22Rv1 (cell line): ENCODE results near the gene LRFN5.
"Not testable (repeated sequence)": the region's sequence is repeated elsewhere in the genome, so short reads cannot be mapped to it uniquely, and the experiment has no call there.

Experiments
- H3K27ac ChIP-seq: fragments of 450-650 bp; 2 replicates; pipeline ENCODE4 v1.5.1; 2017
- CTCF ChIP-seq: fragments of 450-650 bp; IDR thresholded peaks from 2 replicates; pipeline ENCODE4 v1.5.1; 2017; ENCODE audit warnings: mild to moderate bottlenecking
- ZFX ChIP-seq: fragments of 450-650 bp; IDR thresholded peaks from 2 replicates; pipeline ENCODE4 v1.6.1; 2017; ENCODE audit warnings: antibody characterized with exemption, borderline replicate concordance

LRFN5 gene

GRCh38 chr14:41750575-41750974 is 143.9 kb downstream of the LRFN5 start:
- not testable (repeated sequence) for H3K27ac ChIP-seq
- TF ChIP-seq CTCF: 0 out of 2 replicates have a peak, but pooled peaks have one; percentile 14

GRCh38 chr14:41758011-41758665 is 151.5 kb downstream of the LRFN5 start:
- H3K27ac ChIP-seq: no peak overlapping the region
- TF ChIP-seq ZFX (no peak), CTCF (no peak)

GRCh38 chr14:41761204-41761603 is 154.5 kb downstream of the LRFN5 start:
- no peak overlapping the region for H3K27ac ChIP-seq
- TF ChIP-seq CTCF (no peak), ZFX (no peak)

GRCh38 chr14:41766772-41767171 is 160.1 kb downstream of the LRFN5 start:
- no peak for TF ChIP-seq CTCF
- no peak for TF ChIP-seq ZFX
- no peak overlapping the region for H3K27ac ChIP-seq

- TF ChIP-seq ZFX (no peak), CTCF (no peak)
- H3K27ac ChIP-seq: no peak overlapping the region
These were observed 167.0 kb downstream of the LRFN5 start for GRCh38 chr14:41773536-41774279.

- TF ChIP-seq ZFX (no peak), CTCF (no peak)
- H3K27ac ChIP-seq: no peak overlapping the region
These were observed 175.8 kb downstream of the LRFN5 start for GRCh38 chr14:41782511-41782910.

GRCh38 chr14:41783403-41783802 is 176.7 kb downstream of the LRFN5 start:
- TF ChIP-seq ZFX (no peak), CTCF (no peak)
- no peak overlapping the region for H3K27ac ChIP-seq
